ENCODE results near the gene ARHGAP44.

DNA sequence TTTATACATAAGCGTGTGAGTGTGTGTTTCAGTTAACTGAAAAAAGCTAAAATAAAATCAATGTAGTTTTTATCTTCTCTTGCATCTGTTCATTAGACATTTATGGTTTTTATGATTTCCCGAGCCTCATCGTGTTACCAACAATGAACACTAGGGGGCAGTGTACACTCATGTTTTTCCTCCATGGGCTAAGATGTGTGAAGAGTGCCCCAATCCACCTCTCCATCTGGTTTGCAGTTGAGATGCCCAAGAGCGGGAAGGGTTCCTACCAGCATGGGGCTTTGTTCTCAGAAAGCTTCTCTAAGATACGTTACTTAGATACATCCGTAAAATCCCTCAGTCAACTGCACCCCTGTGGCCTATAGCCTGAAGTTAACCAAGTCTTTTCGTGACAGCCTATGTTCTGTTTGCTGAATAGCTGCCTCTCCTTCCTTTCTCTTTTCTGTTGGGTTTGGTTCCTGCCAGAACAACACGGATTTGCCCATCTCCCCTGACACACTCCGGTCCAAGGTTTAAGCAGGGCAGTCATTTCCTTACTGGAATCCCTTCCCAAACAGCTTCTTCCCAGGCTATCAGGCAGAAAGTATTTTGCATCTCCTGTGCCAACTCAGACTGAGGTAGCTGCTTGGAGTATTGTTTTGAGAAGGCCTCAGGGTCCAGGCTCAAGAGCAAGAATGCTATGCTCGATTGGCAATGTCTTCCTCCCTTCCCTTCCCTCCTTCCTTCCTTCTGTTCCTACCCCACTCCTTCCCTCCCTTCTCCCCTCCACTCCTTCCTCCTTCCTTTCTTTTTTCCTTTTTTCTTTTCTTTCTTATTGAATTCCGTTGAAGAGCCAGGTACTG, 241.4 kb downstream of the ARHGAP44 start:
- TF ChIP-seq POLR2A (IDR thresholded peaks at IDR 0.05; ENCODE audit: low read depth, low read length) (no peak), POLR2AphosphoS5 (IDR thresholded peaks at IDR 0.05; ENCODE audit: low read depth, low read length) (no peak)
